ENCODE results near the gene ALAD.

ALAD gene

GRCh38 chr9:113348437-113348836 lies 52.6 kb downstream of the ALAD start:
- no peak overlapping the region for H3K27ac ChIP-seq (ENCODE audit: low read length)
- peaks cover 2% of the 10 kb centered on the region; the same call in 1 of the 2 replicates for H3K27me3 ChIP-seq (ENCODE audit: control insufficient read depth, insufficient read depth, low read length)
- H3K4me1 ChIP-seq (ENCODE audit: control insufficient read depth, insufficient read depth, low read length): peaks cover 5% of the 10 kb centered on the region; the same call in 1 of the 2 replicates
- no peaks in the 10 kb centered on the region for H3K9me3 ChIP-seq (ENCODE audit: control insufficient read depth, insufficient read depth, low read length)
- DNase-seq (ENCODE audit: low read depth, low spot score): no peak
- WGBS (ENCODE audit: insufficient coverage, insufficient read length): no CpG with 5 or more reads among the region's 3 CpGs
- no peaks in the 10 kb centered on the region for H3K36me3 ChIP-seq (ENCODE audit: control insufficient read depth, insufficient read depth, low read length)
- H3K4me3 ChIP-seq (ENCODE audit: low read length): no peak overlapping the region

GRCh38 chr9:113345671-113346070 lies 55.4 kb downstream of the ALAD start:
- H3K4me3 ChIP-seq (ENCODE audit: low read length): no peak overlapping the region
- H3K27ac ChIP-seq (ENCODE audit: low read length): no peak overlapping the region
- peaks cover 2% of the 10 kb centered on the region; the same call in 1 of the 2 replicates for H3K27me3 ChIP-seq (ENCODE audit: control insufficient read depth, insufficient read depth, low read length)
- no peaks in the 10 kb centered on the region for H3K9me3 ChIP-seq (ENCODE audit: control insufficient read depth, insufficient read depth, low read length)
- DNase-seq (ENCODE audit: low read depth, low spot score): no peak
- WGBS (ENCODE audit: insufficient coverage, insufficient read length): no CpG with 5 or more reads among the region's 1 CpG
- peaks cover 5% of the 10 kb centered on the region; the same call in 1 of the 2 replicates for H3K4me1 ChIP-seq (ENCODE audit: control insufficient read depth, insufficient read depth, low read length)
- no peaks in the 10 kb centered on the region for H3K36me3 ChIP-seq (ENCODE audit: control insufficient read depth, insufficient read depth, low read length)

- Histone ChIP-seq H3K36me3 (ENCODE audit: control insufficient read depth, insufficient read depth, low read length) (no peaks in the 10 kb centered on the region), H3K4me1 (ENCODE audit: control insufficient read depth, insufficient read depth, low read length) (peaks cover 2% of the 10 kb centered on the region; the same call in 1 of the 2 replicates), H3K4me3 (ENCODE audit: low read length) (no peak overlapping the region), H3K27ac (ENCODE audit: low read length) (no peak overlapping the region), H3K9me3 (ENCODE audit: control insufficient read depth, insufficient read depth, low read length) (no peaks in the 10 kb centered on the region), H3K27me3 (ENCODE audit: control insufficient read depth, insufficient read depth, low read length) (peaks cover under 1% of the 10 kb centered on the region; the same call in 1 of the 2 replicates)
- WGBS (ENCODE audit: insufficient coverage, insufficient read length): no CpG with 5 or more reads among the region's 2 CpGs
- no peak for DNase-seq (ENCODE audit: low read depth, low spot score)
These were observed 55.9 kb downstream of the ALAD start for GRCh38 chr9:113345190-113345589.

- no CpG with 5 or more reads among the region's 1 CpG for WGBS (ENCODE audit: insufficient coverage, insufficient read length)
- no peak overlapping the region for H3K27ac ChIP-seq (ENCODE audit: low read length)
- no peak for DNase-seq (ENCODE audit: low read depth, low spot score)
- H3K4me3 ChIP-seq (ENCODE audit: low read length): no peak overlapping the region
- H3K4me1 ChIP-seq (ENCODE audit: control insufficient read depth, insufficient read depth, low read length): no peaks in the 10 kb centered on the region; the same call in 1 of the 2 replicates
- H3K36me3 ChIP-seq (ENCODE audit: control insufficient read depth, insufficient read depth, low read length): no peaks in the 10 kb centered on the region
- peaks cover 1% of the 10 kb centered on the region for H3K27me3 ChIP-seq (ENCODE audit: control insufficient read depth, insufficient read depth, low read length)
- no peaks in the 10 kb centered on the region for H3K9me3 ChIP-seq (ENCODE audit: control insufficient read depth, insufficient read depth, low read length)
These were observed 57.3 kb downstream of the ALAD start for GRCh38 chr9:113343732-113344231.

GRCh38 chr9:113341712-113342410 lies 59.2 kb downstream of the ALAD start:
- H3K4me3 ChIP-seq (ENCODE audit: low read length): no peak overlapping the region
- peaks cover 1% of the 10 kb centered on the region for H3K27me3 ChIP-seq (ENCODE audit: control insufficient read depth, insufficient read depth, low read length)
- no peaks in the 10 kb centered on the region for H3K9me3 ChIP-seq (ENCODE audit: control insufficient read depth, insufficient read depth, low read length)
- WGBS (ENCODE audit: insufficient coverage, insufficient read length): 100% methylated on average over 2 of the region's 9 CpGs
- DNase-seq (ENCODE audit: low read depth, low spot score): no peak
- H3K4me1 ChIP-seq (ENCODE audit: control insufficient read depth, insufficient read depth, low read length): no peaks in the 10 kb centered on the region
- H3K27ac ChIP-seq (ENCODE audit: low read length): no peak overlapping the region
- no peaks in the 10 kb centered on the region for H3K36me3 ChIP-seq (ENCODE audit: control insufficient read depth, insufficient read depth, low read length)

- WGBS (ENCODE audit: insufficient coverage, insufficient read length): no CpG with 5 or more reads among the region's 46 CpGs
- no peaks in the 10 kb centered on the region for H3K9me3 ChIP-seq (ENCODE audit: control insufficient read depth, insufficient read depth, low read length)
These were observed 60.9 kb downstream of the ALAD start, which contains the start of gene WDR31 for GRCh38 chr9:113340011-113340699. WDR31 (minus strand) TSS chr9:113340275; CDS start chr9:113332022, 8,253 bp downstream.

GRCh38 chr9:113337714-113338113 lies 63.4 kb downstream of the ALAD start:
- WGBS (ENCODE audit: insufficient coverage, insufficient read length): no CpG with 5 or more reads among the region's 2 CpGs
- no peak for DNase-seq (ENCODE audit: low read depth, low spot score)
- Histone ChIP-seq H3K9me3 (ENCODE audit: control insufficient read depth, insufficient read depth, low read length) (no peaks in the 10 kb centered on the region), H3K27ac (ENCODE audit: low read length) (no peak overlapping the region), H3K36me3 (ENCODE audit: control insufficient read depth, insufficient read depth, low read length) (no peaks in the 10 kb centered on the region), H3K4me3 (ENCODE audit: low read length) (no peak overlapping the region), H3K4me1 (ENCODE audit: control insufficient read depth, insufficient read depth, low read length) (no peaks in the 10 kb centered on the region), H3K27me3 (ENCODE audit: control insufficient read depth, insufficient read depth, low read length) (peaks cover 1% of the 10 kb centered on the region)

More at GRCh38 chr9:113340011-113340699, 60.9 kb downstream of the ALAD start, which contains the start of gene WDR31:
- Histone ChIP-seq H3K27me3 (ENCODE audit: control insufficient read depth, insufficient read depth, low read length) (peaks cover 1% of the 10 kb centered on the region), H3K36me3 (ENCODE audit: control insufficient read depth, insufficient read depth, low read length) (no peaks in the 10 kb centered on the region), H3K27ac (ENCODE audit: low read length) (no peak within 1 kb of the TSS), H3K4me1 (ENCODE audit: control insufficient read depth, insufficient read depth, low read length) (no peaks in the 10 kb centered on the region), H3K4me3 (ENCODE audit: low read length) (peak within 1 kb of the TSS; percentile 93)
- DNase-seq (ENCODE audit: low read depth, low spot score): peak; percentile 55
